RPMI8226 (cell line): ENCODE data around the gene NME5.
"Not testable (repeated sequence)": the region's sequence is repeated elsewhere in the genome, so short reads cannot be mapped to it uniquely, and the experiment has no call there.

Experiments
- DNase-seq: peaks from one replicate; pipeline ENCODE4 v3.0.0-alpha.2; 2015

Gene NME5, protein sequence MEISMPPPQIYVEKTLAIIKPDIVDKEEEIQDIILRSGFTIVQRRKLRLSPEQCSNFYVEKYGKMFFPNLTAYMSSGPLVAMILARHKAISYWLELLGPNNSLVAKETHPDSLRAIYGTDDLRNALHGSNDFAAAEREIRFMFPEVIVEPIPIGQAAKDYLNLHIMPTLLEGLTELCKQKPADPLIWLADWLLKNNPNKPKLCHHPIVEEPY

GRCh38 chr5:138138949-138139780 lies at the start of gene NME5:
Gene NME5, minus strand, starts transcription at chr5:138139428. Its CDS starts 648 bp downstream, at chr5:138138780.
- DNase-seq: peak; percentile 49

- no peak for DNase-seq
Observed at GRCh38 chr5:138188626-138189025, 49.4 kb upstream of the NME5 start.

GRCh38 chr5:138186002-138186447 lies 46.8 kb upstream of the NME5 start:
- DNase-seq: peak; percentile 26

GRCh38 chr5:138182808-138183207 lies 43.6 kb upstream of the NME5 start:
- DNase-seq: no peak

GRCh38 chr5:138180841-138181240 lies 41.6 kb upstream of the NME5 start:
- no peak for DNase-seq

GRCh38 chr5:138180183-138180782 lies 41.1 kb upstream of the NME5 start:
- peak; percentile 70 for DNase-seq

DNA sequence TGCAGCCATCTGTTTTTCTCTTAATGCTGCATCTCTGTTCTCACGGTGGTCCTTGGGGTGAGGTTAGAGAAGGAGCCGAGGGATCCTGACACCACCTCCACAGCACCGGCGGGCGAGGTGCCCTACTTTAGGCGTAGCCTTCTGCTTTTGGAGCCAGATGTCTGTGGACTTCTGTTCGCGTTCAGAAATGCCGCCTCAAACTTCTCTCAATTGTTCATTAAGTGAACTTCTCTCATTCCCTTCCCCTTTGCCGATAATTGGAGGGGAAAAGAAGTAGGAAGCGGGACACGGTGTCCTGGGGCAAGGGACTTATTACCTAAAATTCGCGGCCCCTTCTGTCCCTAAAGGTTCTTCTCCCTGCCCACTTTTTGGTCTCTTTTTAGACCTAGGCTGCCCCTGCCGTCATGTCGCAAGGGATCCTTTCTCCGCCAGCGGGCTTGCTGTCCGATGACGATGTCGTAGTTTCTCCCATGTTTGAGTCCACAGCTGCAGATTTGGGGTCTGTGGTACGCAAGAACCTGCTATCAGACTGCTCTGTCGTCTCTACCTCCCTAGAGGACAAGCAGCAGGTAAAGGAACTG lies 40.1 kb upstream of the NME5 start:
- DNase-seq: peak; percentile 26

GRCh38 chr5:138178516-138179276 lies 39.5 kb upstream of the NME5 start, which contains the start of the genes BRD8 and KIF20A:
Gene BRD8, minus strand, starts transcription at chr5:138178630. Its CDS starts 16 bp downstream, at chr5:138178614.
Gene KIF20A, plus strand, starts transcription at chr5:138179112. Its CDS starts 569 bp downstream, at chr5:138179681.
- peak; percentile 96 for DNase-seq

DNA sequence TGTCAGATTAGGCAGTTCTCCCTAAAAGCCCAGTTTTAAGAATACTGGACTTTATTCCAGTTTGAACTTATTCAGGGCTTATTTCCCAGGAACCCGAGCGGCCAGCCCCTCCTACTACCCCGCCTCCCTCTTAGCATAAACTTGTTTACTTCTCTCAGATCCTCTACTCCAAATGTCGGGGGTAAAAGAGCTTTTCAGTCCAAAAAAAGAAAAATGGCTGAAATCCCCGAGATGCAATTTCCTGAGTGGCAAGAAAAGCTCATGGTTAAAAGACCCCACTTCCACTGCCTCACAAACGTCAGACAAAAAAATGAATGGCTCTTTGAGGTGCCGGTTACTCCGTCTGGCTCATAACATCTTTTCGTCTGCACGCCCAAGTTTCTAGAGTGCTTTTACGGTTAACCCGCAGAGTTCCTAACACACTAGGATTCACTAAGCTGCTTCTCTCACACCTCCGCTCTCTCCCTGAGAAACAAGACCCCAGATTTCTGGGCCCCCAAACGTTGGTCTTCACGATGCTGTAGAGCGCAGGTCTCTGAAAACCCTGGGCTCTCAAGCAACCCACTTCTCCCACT lies 38.8 kb upstream of the NME5 start:
- DNase-seq: peak; percentile 26

DNA sequence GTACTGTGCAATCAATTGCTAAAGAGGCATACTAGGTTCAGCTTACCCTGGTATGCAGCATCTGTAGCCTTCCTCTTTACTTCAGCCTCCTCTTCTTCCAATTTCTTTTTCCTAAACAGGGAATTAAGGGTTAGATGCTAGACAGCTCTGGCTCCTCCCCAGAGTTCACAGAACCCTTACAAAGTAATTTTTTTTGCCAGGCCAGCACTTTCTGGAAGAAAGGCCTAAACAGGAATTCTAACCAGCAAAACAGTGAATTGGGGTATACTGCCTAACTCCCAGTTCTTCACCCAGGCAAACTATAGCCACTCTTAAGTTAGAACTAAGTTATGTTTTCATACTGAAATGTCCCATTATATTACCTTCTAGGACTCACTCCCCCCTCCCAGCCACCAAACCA lies 31.1 kb upstream of the NME5 start:
- DNase-seq: no peak

- DNase-seq: no peak
Observed at GRCh38 chr5:138169124-138169523, 29.9 kb upstream of the NME5 start.

DNA sequence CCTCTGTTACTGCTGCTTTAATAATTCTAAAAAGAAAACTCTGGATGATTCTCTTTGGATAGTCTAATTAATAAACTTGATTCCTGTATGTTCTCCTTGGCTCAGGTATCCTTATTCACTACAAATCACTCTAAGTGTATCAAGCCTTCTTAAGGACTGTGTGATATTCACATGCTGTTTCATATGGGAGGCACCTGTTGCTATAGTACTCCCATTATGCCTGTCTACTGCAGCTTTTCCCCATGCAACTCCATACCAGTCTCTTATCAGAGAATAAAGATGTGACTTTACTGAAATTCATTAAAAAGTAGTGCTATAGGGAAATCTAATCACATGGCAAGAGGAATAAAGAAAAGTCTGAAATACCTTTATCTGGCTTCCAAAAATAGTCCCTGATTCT lies 24.5 kb upstream of the NME5 start:
- no peak for DNase-seq

DNA sequence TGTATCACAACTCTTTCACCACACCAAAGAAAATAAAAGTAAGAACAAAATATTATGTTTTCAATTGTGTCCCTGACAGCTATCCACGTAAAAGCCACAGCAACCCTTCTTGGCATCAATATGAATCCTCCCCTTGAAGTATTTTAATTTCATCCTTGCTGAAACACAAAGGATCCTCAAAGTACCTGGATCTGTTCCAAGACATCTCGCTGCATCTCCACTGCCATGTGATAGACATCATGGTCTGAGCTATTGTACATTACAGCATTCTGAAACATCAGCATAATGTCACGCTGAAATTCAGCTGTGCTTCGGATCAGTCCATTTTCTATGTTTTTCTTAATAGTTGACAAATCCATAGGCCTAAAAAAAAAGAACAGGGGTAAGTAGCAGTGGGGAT lies 21.5 kb upstream of the NME5 start:
- no peak for DNase-seq

- no peak for DNase-seq
Observed at GRCh38 chr5:138159666-138160065, 20.4 kb upstream of the NME5 start.

GRCh38 chr5:138157626-138158025 lies 18.4 kb upstream of the NME5 start:
- no peak for DNase-seq

GRCh38 chr5:138155977-138156376 lies 16.7 kb upstream of the NME5 start:
- not testable (repeated sequence) for DNase-seq

GRCh38 chr5:138149530-138149929 lies 10.3 kb upstream of the NME5 start:
- DNase-seq: no peak

DNA sequence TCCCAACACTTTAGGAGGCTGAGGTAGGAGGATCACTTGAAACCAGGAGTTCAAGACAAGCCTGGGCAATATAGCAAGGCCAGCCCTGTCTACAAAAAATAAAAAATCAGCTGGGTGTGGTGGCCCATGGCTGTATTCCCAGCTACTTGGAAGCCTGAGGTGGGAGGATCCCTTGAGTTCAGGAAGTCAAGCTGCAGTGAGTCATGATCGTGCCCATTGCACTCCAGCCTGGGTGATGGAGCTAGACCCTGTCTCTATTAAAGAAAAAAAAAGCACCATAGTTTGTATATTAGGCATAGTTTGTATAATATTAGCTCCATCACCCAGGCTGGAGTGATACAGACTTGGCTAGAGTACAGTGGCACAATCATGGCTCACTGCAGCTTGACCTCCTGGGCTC lies 9.6 kb upstream of the NME5 start:
- no peak for DNase-seq

DNA sequence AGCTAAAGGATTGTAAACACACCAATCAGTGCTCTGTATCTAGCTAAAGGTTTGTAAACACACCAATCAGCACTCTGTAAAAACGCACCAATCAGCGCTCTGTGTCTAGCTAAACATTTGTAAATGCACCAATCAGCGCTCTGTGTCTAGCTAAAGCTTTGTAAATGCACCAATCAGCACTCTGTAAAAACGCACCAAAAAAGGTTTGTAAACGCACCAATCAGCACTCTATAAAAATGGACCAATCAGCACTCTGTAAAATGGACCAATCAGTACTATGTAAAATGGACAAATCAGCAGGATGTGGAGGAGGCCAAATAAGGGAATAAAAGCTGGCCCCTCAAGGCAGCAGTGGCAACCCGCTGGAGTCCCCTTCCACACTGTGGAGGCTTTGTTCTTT lies 4.3 kb upstream of the NME5 start:
- DNase-seq: not testable (repeated sequence)

DNA sequence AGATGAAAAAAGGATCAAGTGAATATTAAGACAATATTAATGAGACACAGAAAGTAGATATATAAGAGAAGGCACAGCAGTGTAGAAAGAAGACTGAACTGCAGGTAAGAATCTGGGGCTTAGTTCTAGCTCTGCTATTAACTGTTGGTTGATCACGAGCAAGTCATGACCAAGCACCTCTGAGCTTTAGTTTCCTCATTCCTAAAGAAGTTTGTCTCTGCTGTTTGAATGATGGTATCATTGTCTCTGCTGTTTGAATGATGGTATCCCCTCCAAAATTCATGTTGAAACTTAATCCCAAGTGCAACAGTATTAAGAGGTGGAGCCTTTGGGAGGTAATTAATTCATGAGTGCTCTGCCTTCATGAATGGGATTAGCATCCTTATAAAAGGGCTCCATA lies 2.5 kb upstream of the NME5 start:
- DNase-seq: no peak

DNA sequence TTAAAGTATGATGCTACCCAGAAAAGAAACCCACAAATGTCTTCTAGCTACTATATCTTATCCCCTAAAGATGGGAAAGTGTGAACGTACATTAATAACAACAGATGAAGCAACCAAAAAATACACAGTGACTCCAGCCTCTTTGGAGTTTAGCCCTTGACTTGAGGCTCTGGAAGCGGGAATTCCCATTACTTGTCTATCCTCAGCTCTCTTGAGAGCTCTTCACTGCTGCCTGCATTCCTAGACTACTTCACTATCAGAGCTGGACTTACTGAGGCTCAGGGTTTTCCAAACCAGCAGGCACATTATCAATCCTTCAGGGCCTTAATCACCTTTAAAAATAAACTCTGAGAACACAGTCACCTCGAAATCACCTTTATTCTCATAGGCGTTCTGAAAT lies 1.0 kb upstream of the NME5 start:
- DNase-seq: no peak

- DNase-seq: peak; percentile 16
Observed at GRCh38 chr5:138139781-138140090, 508 bp upstream of the NME5 start.
